Lung (tissue), 12 donors: ENCODE results near the gene LHPP. TPM values are rescaled to one million over a fixed set of nuclear protein-coding genes. Genes with fewer than 3 reads are reported as not detected.

Source experiments
- ATAC-seq: fragments of 200-7000 bp; cut with Tn5 transposase; one replicate; pipeline ENCODE4 v1.9.1; 2020; ENCODE audit warnings: moderate number of reproducible peaks; ENCODE audit not compliant: insufficient read depth, low FRiP score
- DNase-seq, 3 donors: peaks; one replicate each; pipeline ENCODE4 v3.0.0-alpha.2; 2013 to 2017
- H3K27ac ChIP-seq, 2 donors: one replicate each; pipeline ENCODE4 v1.5.1; 2013; ENCODE audit warnings: mild to moderate bottlenecking in 2 of 2, moderate library complexity in 2 of 2, control low read depth in 1 of 2, inconsistent platforms in 1 of 2, low read depth in 1 of 2, low read length in 1 of 2
- H3K27me3 ChIP-seq, 3 donors: one replicate each; pipeline ENCODE4 v1.5.1; 2013; ENCODE audit warnings: low read length in 2 of 3; ENCODE audit not compliant: control insufficient read depth in 3 of 3, insufficient read depth in 3 of 3
- H3K36me3 ChIP-seq, 4 donors: one replicate each; pipeline ENCODE4 v1.5.1; 2013; ENCODE audit warnings: low read length in 4 of 4, mild to moderate bottlenecking in 1 of 4, moderate library complexity in 1 of 4; ENCODE audit not compliant: control insufficient read depth in 4 of 4, insufficient read depth in 4 of 4
- H3K4me1 ChIP-seq, 5 donors: one replicate each; pipeline ENCODE4 v1.5.1; 2013; ENCODE audit warnings: low read length in 5 of 5, mild to moderate bottlenecking in 2 of 5, moderate library complexity in 1 of 5; ENCODE audit not compliant: control insufficient read depth in 5 of 5, insufficient read depth in 5 of 5
- H3K4me3 ChIP-seq: one replicate; pipeline ENCODE4 v1.5.1; 2013; ENCODE audit warnings: mild to moderate bottlenecking, control low read depth, moderate library complexity
- H3K9ac ChIP-seq, 2 donors: one replicate each; pipeline ENCODE4 v1.5.1; 2013; ENCODE audit warnings: low read length in 2 of 2, control low read depth in 1 of 2; ENCODE audit not compliant: insufficient read depth in 1 of 2
- H3K9me3 ChIP-seq, 4 donors: one replicate each; pipeline ENCODE4 v1.5.1; 2013; ENCODE audit warnings: low read length in 3 of 4, mild to moderate bottlenecking in 1 of 4, moderate library complexity in 1 of 4; ENCODE audit not compliant: control insufficient read depth in 4 of 4, insufficient read depth in 3 of 4
- CTCF ChIP-seq: IDR thresholded peaks from 2 replicates; pipeline ENCODE4 v1.5.1; 2012; ENCODE audit warnings: mild to moderate bottlenecking; ENCODE audit errors: control extremely low read depth, extremely low read depth
- WGBS, 2 donors: extraction: QIAGEN DNeasy Blood & Tissue Kit; methylation state at CpG; one replicate each; pipeline ENCODE4 v1.1.7; 2013; 5-methylcytosine and 5-hydroxymethylcytosine counted together
- polyA plus RNA-seq, 2 donors: library from polyadenylated mRNA; stranded (reverse); fragments of 200-250 nt; gene quantifications; one replicate each; pipeline ENCODE4 v1.2.1, GENCODE V29; 2013
- total RNA-seq, 2 donors: library from RNA; depleted of rRNA in 1 of 2; stranded (reverse); fragments of >200 nt in 1 of 2; gene quantifications; one replicate each; pipeline ENCODE4 v1.2.1, GENCODE V29; 2014 to 2021
- donor health status: control.
- donor health status: control.
- donor health status: Bipolar disorder and iron deficiency.
- donor health status: healthy.
- donor health status: DM: yes; HTN: yes; CAD: no.

LHPP gene
- total and polyA plus RNA-seq, 4 donors = 7.1 to 18.6 (median 14.8) TPM

- H3K4me1 ChIP-seq = no peaks in the 10 kb centered on the region
- DNase-seq (no peak), ATAC-seq (no peak)
- no peaks in the 10 kb centered on the region for H3K27me3 ChIP-seq
- H3K4me3 ChIP-seq = no peak overlapping the region
- no peak overlapping the region for H3K27ac ChIP-seq
- no peak overlapping the region for H3K9ac ChIP-seq
- 91 to 93% methylated on average over 27 of the region's 27 CpGs for WGBS, 2 donors
- H3K9me3 ChIP-seq = no peaks in the 10 kb centered on the region
- TF ChIP-seq CTCF = no peak
- no peaks in the 10 kb centered on the region for H3K36me3 ChIP-seq
Observed at GRCh38 chr10:124509880-124510632, 48.4 kb downstream of the LHPP start.

GRCh38 chr10:124510759-124511158 lies 49.1 kb downstream of the LHPP start:
- H3K27ac ChIP-seq = no peak overlapping the region
- no peak overlapping the region for H3K9ac ChIP-seq
- ATAC-seq = no peak
- no peaks in the 10 kb centered on the region for H3K27me3 ChIP-seq
- H3K9me3 ChIP-seq = no peaks in the 10 kb centered on the region
- H3K36me3 ChIP-seq = no peaks in the 10 kb centered on the region
- no peak for TF ChIP-seq CTCF
- no peak overlapping the region for H3K4me3 ChIP-seq
- DNase-seq = no peak
- WGBS, 2 donors = 91 to 92% methylated on average over 10 of the region's 10 CpGs
- no peaks in the 10 kb centered on the region for H3K4me1 ChIP-seq

- Histone ChIP-seq H3K4me1 (no peaks in the 10 kb centered on the region), H3K36me3 (no peaks in the 10 kb centered on the region), H3K9me3 (no peaks in the 10 kb centered on the region), H3K27me3 (no peaks in the 10 kb centered on the region), H3K4me3 (no peak overlapping the region), H3K9ac (no peak overlapping the region), H3K27ac (no peak overlapping the region)
- TF ChIP-seq CTCF = no peak
- 82 to 91% methylated on average over 16 of the region's 16 CpGs for WGBS, 2 donors
- ATAC-seq (no peak), DNase-seq (no peak)
Observed at GRCh38 chr10:124511205-124512039, 49.8 kb downstream of the LHPP start.
